DMS53 treated with DMSO at 0.1 percent for 48 hours (cell line): ENCODE data around the gene DCHS2.
A peak's percentile ranks its signal among the peaks of the same experiment; 100 is the strongest.

ENCODE experiments used
- DNase-seq: peaks from one replicate; lab custom pipeline; 2025; ENCODE audit not compliant: unreplicated experiment; lab: John Stamatoyannopoulos, UW

Gene DCHS2

DNA sequence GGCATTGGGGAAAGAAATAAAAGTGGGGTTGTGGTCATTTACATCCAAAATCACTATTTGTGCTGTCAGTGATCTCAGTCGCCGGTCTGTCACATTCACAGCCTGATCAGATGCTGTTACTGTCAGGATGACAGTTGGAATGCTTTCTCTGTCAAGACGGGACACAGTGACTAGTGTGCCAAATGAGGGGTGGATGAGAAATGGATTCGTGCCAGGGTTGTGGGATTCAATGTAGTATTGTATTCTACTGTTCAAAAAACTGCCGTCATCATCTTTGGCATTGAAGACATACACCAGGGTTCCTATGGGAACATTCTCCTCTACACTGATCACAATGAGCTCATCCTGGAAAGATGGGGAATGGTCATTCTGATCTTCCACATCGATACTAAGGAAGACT lies 171.1 kb downstream of the DCHS2 start:
- no peak for DNase-seq

DNA sequence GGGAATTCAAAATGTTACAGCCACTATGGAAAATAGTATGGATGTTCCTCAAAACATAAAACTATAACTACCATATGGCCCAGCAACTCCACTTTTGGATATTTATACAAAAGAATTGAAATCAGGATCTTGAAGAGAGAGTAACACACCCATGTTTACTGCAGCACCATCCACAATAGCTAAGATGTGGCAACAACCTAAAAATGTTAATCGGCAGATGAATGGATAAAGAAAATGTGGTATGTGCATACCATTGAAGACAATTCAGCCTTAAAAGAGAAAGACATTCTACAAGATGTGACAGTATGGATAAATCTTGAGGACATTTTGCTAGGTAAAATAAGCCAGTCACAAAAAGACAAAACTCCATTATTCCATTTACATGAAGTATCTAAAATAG lies 171.9 kb downstream of the DCHS2 start:
- no peak for DNase-seq

DNA sequence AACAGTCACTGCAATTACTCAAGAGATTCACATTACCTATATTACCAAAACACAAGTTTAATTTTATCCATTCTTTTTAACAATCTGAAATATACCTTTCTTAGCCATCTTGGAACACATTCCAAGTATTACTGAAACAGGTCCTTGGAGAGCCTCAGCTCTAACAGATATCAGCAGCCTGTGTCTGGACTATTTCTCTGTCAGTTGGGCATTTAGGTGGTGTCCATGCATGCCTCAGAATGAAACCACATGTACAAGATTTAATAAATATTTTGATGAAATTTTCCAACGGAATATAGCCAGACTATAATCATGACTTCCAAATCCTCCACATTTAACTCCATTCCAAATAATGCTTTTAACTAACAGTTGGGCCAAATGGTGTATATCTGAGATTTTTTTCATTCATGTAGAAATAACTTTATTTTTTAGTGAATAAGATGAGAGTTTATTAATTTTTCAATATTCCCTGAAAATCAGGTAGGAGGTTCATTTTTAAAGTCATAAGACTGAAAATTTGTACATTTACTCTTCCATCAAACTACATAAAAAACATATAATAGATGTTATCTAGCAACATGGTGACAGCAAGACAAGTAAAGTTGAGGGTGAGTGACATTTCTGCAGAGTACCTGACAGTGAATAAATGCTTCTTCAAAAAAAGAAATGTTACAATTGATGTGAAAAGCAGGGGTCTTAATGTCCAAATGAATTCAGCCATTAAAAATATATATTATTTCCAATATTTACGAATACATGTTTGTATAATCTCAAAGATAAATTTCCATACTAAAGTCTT lies 174.2 kb downstream of the DCHS2 start:
- DNase-seq, result no peak

DNA sequence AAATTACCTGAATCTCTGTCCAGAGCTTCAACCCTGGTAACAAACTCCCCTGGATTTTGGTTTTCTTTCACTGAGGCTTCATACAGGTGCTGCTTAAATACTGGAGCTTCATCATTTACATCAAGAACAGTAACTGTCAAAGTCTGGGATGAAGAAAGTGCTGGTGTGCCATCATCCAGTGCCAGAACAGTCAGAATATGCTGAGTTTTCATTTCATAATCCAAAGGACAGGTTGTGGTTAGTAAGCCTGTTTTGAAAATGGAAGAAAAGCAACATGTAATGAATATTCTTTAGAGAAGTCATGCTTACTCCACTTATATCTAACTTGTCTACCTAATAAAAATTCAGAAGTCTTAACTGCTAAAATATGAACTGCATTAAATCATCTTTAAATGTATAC lies 175.9 kb downstream of the DCHS2 start:
- no peak for DNase-seq

DNA sequence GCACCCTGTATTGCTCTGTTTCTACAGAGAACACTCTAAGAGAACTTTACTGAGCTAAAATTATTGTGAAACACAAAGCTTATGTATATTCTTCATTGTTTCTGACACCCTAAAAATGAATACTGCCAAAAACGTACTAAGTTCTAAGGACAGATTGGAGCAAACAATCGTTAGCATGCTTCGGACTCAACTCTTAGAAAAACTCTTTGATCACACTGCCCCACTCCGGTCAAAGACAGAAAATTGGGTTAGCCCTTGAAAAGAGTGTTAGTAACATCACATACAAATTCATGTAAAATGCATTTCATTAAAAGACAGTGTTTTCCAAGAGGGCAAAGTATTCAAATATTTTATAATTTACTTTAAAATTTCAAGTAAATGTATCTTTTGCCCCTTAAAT lies 177.4 kb downstream of the DCHS2 start:
- no peak for DNase-seq

DNA sequence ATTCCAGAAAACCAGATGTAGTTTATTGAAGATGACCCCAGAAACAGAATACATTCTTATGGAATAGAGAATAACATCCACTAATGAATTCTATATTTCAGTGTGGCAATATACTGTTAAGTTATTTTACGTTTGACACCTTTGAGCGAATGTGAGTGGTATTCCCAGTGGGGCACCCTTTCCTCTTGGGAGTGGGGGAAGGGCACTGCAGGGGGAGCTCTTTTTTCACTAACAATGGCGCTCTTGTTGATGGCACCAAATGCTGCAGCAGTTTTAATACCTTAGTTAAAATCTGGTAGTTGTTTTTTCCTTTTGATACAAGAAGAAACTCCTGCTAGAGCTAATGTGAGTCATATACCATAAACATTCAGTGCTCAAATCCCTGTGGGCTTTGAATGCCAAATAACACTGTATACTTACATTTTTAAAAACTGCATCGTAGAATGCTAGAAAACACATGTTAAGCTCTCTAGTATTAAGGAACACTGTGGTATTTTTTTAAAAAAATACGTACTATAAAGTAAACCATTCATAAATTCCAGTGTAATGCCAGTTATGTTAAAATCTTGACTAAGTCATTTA lies 178.5 kb downstream of the DCHS2 start:
- no peak for DNase-seq

DNA sequence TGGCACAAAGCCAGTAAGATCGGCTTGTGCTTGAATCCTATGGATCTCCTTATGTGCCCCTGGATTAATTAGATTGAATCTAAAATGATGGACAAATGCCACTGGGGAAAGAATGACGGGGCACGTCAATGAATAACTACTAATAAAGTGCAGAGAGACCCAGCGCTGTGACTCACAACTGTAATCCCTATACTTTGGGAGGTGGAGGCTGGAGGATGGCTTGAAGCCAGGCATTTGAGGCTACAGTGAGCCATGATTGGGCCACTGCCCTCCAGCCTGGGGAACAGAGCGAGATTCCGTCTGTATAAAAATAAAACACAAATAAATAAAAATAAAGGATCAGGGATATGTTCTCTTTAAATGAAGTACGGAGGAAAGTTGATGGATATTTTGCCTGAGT lies 179.4 kb downstream of the DCHS2 start:
- no peak for DNase-seq

DNA sequence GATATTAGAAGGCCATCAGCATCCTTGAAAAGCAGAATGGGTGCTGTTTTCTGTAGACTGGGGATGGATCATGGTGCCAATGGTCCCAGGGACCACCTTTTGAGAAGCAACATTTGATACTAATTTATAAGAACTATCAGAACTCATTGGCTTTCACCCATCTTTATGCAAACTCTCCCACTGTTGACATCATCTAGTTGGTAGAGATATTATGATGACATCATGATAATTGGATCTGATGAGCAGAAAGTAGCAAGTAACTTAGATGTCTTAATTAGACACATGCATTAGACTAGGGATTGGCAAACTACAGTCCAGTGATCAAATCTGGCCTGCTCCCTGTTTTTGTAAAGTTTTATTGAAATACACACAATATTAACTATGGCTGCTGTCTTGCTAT lies 181.0 kb downstream of the DCHS2 start:
- no peak for DNase-seq

DNA sequence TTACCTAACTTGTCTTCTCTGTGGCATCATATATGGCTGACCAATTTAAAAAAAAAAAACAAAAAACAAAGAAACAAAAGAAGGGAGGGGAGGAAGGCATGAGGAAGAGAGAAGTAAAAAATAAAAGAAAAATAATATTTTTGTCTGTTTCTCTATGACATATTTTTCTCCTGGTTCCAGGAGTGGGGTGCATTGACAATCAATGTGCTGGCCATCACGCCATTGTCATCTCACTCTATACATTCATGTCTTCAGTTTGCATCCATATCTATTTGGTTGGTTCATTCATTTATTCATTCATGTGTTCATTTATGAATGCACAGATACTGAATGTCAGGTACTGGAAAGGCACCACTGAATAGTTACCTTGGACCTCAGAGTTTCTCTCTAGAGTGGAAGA lies 183.4 kb downstream of the DCHS2 start:
- no peak for DNase-seq

DNA sequence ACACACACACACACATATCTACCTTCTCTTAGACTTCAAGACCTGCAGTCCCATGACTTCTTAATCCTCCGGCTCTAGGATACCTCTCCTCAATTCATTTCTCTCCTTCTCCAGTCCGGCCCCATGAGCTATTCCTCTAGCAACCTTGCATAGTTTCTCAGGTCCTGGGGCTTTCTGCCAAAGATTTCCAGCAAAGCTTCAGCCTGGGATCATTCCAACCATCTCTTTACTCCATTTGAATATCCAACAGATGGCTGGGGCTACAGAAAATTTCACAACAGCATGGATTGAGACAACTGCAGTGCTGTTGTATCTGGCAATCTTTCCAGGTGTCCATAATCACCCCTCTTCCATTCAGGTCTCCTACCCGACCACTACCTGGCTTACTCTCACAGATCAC lies 184.1 kb downstream of the DCHS2 start:
- DNase-seq, result no peak

DNA sequence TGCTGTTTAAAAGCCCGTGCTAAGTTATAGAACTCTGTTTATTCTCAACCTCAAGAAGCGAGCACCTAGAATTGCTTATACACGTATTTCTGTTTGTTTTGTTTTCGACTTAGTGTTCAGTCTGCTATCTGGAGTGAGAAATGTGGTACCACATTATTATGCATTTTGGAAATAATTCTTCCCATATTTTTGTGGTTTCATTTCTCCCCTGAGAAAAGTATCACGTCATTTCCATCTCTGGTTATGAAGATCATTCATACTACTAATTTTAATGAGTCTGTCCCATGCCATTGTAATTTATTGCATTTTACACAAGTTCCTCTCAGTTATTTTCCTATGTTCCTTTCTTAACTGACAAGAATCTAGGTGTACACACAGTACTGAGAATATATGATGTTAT lies 186.0 kb downstream of the DCHS2 start:
- no peak for DNase-seq

DNA sequence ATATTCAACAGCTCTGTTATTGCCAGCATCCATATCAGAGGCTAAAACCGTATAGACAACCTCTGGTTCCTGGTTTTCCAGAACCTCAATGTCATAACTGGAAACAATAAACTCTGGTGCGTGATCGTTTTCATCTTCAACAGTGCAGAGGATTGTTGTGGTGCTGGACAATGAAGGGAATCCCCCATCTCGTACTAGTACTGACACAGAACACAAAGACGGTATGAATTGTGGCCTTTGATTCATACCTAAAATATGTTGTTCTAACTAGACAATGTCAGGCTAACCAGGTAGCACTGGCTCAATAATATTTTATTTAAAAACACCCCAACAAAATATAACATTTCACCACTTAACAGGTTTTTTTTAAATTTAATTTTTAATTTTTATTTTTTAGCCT lies 186.9 kb downstream of the DCHS2 start:
- DNase-seq, result no peak

DNA sequence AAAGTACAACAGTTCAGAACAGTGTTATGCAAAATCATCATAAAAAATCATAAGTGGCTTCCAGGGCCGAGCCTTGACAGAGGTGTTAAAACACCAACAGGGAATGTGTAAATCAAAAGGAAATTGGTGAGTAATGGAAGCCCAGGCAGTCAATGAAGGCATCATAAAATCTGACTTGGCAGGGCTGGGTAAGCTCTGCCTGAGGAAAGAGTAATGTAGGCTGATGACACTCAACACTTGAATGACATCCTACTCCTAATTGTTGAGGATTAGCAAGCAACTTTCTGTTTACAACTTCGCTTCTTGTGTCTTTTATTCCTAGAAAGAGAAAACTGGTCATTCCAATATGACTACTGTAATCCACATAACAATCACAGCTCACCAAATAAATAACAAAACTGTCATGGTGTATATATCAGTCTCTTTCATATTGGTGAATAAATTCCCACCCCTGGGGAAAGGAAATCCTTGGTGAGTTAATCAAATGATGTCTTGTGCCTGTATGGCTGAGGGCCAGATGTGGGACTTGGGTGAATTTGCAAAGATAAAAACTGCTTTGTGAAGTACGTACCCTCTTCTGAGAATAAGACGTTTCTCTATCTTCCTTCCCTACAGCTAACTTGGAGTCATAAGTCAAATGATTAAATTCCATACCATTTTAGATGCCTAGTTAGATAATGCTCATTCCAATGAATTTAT lies 196.8 kb downstream of the DCHS2 start:
- no peak for DNase-seq

DNA sequence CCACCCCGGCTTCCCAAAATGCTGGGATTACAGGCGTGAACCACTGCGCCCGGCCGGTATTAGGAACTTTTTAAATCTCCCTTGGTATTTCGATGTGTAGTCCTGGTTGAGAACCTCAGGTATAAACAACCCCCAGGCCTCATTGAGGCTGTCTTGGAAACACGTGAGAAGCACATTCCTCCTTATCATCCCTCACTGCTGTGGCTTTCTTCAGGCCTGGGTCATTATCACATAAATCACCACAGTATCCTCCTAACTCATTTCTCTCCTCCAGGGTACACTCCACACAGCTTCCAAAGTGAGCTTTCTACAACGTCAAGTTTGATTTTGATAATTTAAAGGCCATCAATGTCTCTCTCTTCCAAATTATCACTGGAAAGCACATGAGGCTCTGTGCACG lies 198.2 kb downstream of the DCHS2 start:
- no peak for DNase-seq

DNA sequence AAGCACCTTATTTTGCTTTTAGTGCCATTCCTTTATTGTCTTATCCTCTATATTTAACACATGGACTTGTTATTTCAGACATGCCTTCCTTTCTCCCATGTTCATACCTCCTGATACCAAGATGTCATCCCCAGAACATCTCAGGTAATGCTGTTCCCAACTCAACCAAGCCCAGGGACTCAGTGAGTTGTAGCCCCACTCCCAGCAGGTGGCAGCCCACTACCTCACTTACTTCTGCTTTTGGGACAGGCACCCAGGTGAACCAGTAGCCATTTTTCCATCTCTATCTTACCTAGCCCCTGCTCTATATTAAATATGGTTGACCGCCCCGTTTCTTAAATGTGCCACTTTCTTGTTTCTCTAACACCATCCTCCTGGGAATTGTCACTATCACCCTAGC lies 199.0 kb downstream of the DCHS2 start:
- no peak for DNase-seq

DNA sequence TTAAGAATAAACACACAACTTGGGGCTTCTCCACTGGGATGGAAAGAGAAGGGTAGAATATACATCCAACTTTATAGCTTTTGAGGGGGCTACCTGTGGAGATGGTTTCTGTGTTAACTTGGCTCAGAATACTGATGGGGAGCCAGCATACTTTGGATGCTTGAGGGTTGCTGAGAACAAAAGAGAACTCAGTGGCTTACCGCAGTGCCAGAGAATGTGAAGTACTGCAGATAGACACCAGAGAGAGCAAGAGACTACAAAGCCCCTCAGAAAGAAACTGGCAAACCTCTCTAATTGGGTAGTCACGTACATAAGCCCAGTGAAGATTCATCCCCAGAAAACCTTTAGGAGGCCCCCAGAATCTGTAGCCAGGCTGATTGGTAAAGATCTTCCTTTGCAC lies 214.4 kb downstream of the DCHS2 start:
- no peak for DNase-seq

DNA sequence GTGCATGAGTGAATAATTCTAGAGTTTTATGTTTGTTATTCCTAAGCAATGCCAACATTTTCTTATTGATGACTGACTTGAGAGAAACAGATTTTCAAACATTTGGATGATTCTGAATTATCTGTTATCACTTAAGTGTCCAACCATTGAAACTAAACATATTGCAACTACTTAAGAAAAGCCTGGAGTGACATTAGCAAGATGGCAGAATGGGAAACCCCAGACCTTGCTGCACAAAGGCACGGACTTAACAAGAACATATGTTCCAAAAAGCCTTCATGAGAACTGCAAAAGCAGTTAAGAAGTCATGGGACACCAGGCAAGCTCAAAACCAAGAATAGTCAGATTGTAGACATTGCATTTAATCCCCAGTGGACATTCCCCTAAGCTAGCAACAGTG lies 215.1 kb downstream of the DCHS2 start:
- DNase-seq, result no peak

DNA sequence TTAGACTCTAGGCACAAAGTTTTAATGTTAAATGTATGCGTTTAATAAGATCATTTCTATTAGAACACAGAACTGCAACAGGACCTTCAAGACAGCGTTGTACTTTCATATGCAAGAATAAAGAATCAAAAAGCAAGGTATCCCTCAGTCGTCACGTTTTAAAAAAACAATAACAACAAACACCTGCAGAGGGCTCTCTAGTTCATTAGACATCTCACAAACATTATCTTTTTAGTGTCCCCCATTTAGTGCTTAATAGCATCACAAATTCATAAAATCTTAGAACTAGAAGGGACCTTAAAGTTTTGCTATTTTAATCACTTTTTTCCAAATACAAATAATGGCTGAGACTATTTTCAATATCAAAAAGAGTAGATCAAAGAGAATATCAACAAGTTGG lies 236.6 kb downstream of the DCHS2 start:
- no peak for DNase-seq

DNA sequence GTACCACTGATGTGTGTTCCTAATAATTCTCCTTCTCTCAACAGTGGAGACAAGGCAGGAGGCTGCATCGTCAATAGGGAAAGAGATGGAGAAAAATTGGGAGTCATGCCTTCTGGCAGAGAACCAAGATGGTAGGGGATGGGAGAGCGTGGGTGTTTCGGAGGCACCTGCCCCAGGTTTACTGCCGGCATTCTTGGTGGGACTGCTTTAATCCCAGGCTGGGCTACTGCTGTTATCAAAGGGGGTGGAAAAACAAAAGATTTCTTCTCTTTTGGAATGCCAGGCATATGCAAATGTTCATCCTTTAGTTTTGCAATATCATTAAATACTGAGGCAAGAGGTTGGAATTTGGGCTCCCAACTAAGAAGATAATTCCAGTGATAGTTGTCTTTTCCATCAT lies 257.0 kb downstream of the DCHS2 start:
- no peak for DNase-seq

DNA sequence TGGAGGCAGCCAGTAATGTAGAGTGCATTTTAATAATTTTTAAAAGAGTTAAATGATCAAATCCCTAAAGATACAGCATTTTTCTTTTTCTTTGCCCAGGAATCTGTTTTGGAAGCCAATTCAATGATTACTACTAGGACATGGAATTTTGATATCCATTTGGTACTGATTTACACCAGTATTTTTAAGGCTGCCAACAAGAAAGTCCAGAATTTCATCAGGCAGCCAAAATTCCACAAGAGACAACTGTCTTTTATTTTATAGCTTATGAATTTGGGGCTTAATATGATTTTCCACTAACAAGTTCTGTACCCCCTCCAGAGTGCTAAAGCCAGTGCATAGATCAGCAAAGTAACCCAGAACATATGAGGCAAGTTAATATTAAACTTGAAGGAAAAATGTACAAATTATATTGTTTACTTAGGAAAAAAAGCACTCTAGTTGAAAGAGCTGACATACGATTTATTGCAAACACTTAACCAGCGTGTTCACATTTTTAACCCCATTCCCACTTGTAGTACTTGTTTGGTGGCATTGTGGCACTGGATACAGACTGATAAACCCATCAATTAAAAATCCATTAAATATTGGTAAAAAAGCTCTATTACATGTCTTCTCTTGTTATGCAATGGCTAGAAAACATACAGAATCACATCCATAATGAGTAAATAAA lies 259.7 kb downstream of the DCHS2 start:
- DNase-seq, result peak; percentile 50

DNA sequence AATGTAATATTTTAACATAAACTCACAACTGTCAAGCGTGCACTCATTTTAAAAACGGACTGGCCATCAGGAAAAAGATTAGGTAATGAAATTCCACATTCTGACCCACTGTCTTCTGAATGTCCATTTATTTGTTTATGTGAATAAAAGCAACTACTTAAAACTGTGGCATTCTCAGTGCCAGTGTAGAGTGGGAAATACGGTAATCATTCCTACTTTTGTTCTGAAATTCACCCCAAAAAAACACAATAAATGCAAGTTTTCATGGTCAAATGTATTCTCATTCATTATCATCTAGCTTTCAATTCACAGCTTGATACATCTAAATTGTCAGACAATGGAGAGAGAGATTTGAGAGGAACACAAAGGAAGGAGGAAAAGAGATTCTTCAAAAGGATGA lies 260.9 kb downstream of the DCHS2 start:
- no peak for DNase-seq

DNA sequence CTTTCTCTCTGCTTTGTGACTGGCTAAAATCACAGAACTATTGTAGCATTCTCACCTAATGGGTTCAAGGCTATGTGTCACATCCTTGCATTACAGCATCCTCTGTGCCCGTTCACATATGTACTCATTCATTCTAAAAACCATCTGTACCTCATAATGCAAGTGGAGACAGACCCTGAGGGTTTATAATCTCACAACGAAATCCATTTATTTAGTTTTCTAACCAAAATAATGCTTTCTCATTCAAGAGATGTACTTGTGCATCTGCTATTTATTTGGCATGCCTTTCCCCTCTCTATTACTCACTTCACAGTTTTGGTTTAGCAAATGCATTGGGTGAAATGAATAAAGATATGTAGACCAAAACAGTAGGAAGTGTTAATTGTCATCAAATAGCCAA lies 261.5 kb downstream of the DCHS2 start:
- no peak for DNase-seq
